ENCODE measurements around the gene ZNF724.

The ZNF724 gene

GRCh38 chr19:23222998-23223652 is 27.1 kb downstream of the ZNF724 start:
- DNase-seq, result no peak

- DNase-seq, result no peak
Observed at GRCh38 chr19:23203841-23204344, 46.3 kb downstream of the ZNF724 start.

- DNase-seq, result no peak
Observed at GRCh38 chr19:23190341-23190740, 59.9 kb downstream of the ZNF724 start.

DNA sequence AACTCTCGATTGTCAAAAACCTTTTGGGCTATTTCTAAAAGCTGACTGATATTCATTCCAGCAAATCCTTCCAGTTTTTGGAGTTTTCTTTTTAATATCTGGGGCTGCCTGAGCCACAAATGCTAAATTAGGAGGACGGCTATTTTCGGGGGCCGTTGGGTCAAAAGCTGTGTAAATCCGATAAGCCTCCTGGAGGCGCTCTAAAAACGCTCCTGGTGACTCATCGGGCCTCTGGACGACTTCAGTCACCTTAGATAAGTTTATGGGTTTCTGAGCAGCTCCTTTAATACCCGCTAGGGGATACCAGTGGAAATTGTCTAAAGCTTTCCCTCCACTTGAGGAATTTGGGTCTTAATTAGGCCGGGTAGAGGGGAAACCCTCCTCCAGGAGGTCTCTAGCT is 66.9 kb downstream of the ZNF724 start:
- no peak for DNase-seq
